Activated CD4-positive, alpha-beta T cell treated with anti-CD3 and anti-CD28 coated beads, Interleukin-2, amount 10 ng/mL, durations not matched to agents 7 days and 5 days (primary cell): ENCODE measurements around the gene CYP4F12. TPM values are rescaled to one million over a fixed set of nuclear protein-coding genes. Genes with fewer than 3 reads are reported as not detected.

Experiments used
- CTCF ChIA-PET: fragments of 350-600 bp; sonication (Branson Sonifier 250); formaldehyde crosslinking; loops from one replicate; lab custom pipeline; 2021; ENCODE audit warnings: antibody characterized with exemption; lab: Charles Lee
- POLR2A ChIA-PET: fragments of 350-600 bp; sonication (Branson Sonifier 250); formaldehyde crosslinking; loops from one replicate; lab custom pipeline; 2021; ENCODE audit warnings: antibody characterized with exemption; lab: Charles Lee
- DNase-seq: peaks from one replicate; pipeline ENCODE4 v3.0.0-alpha.2; 2020
- H3K27ac Mint-ChIP-seq: one replicate; pipeline ENCODE4 v1.8.0; 2021; ENCODE audit warnings: mild to moderate bottlenecking, moderate library complexity, mixed read lengths
- H3K27me3 Mint-ChIP-seq: one replicate; pipeline ENCODE4 v1.8.0; 2021; ENCODE audit warnings: mixed read lengths
- H3K36me3 Mint-ChIP-seq: one replicate; pipeline ENCODE4 v1.8.0; 2021; ENCODE audit warnings: low read depth, mixed read lengths
- H3K4me1 Mint-ChIP-seq: one replicate; pipeline ENCODE4 v1.8.0; 2021; ENCODE audit warnings: mixed read lengths
- H3K4me3 Mint-ChIP-seq: one replicate; pipeline ENCODE4 v1.8.0; 2021; ENCODE audit warnings: mild to moderate bottlenecking, moderate library complexity, mixed read lengths
- H3K9me3 Mint-ChIP-seq: one replicate; pipeline ENCODE4 v1.8.0; 2021; ENCODE audit warnings: mixed read lengths
- total RNA-seq, 2 experiments: library from RNA; stranded (reverse); gene quantifications; one replicate each; pipeline ENCODE4 v1.2.3, GENCODE V29; 2021

The CYP4F12 gene
- total RNA-seq, 2 experiments from 2014 or later = 0.10 TPM; not detected in 1

DNA sequence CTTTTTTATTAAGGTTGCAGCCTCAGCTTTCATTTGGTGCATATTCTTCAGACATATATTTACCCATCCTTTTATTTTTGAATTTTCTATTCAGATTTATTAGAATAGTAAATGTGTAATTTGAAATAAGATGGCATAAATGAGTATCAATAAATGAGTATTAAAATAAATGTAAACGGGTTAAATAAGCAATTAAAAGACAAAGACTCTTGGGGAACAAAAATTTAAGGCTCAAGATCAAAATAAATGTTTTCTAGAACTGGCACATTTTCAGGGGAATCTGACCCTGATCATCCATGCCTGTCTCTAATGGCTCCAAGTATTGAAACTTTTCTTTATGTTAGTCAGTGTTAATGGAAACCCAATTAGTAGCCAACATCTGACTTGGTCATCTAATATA is 67.9 kb downstream of the CYP4F12 start:
- CTCF ChIA-PET = no interaction called here
- Mint-ChIP-seq H3K4me3 (no peak overlapping the region), H3K4me1 (no peaks in the 10 kb centered on the region), H3K27ac (no peak overlapping the region), H3K9me3 (peaks cover 13% of the 10 kb centered on the region), H3K36me3 (no peaks in the 10 kb centered on the region), H3K27me3 (peaks cover 19% of the 10 kb centered on the region)
- no peak for DNase-seq
- POLR2A ChIA-PET = no interaction called here

Other genes with a start within 250 kb of the CYP4F12 start
- gene WIZ, start 223.1 kb upstream of the CYP4F12 start, total RNA-seq = 10 to 100 TPM; 28.7 to 31.6 TPM
- gene RASAL3, start 208.5 kb upstream of the CYP4F12 start, total RNA-seq = 100 to 1,000 TPM; 120 to 123 TPM
- gene PGLYRP2, start 193.6 kb upstream of the CYP4F12 start, total RNA-seq = under 1 TPM in 1 of 2 experiments, not detected in 1; 0.08 TPM
- under 1 TPM; 0.67 to 0.87 TPM for gene CYP4F22, start 164.6 kb upstream of the CYP4F12 start, total RNA-seq
- not detected for gene CYP4F8, start 57.9 kb upstream of the CYP4F12 start, total RNA-seq
- under 1 TPM; 0.15 to 0.23 TPM for gene CYP4F3, start 32.2 kb upstream of the CYP4F12 start, total RNA-seq
- gene OR10H2, start 54.9 kb downstream of the CYP4F12 start, total RNA-seq = not detected
- gene OR10H3, start 64.9 kb downstream of the CYP4F12 start, total RNA-seq = not detected
- not detected for gene OR10H5, start 114.6 kb downstream of the CYP4F12 start, total RNA-seq
- not detected for gene OR10H1, start 142.6 kb downstream of the CYP4F12 start, total RNA-seq
- not detected for gene CYP4F2, start 225.0 kb downstream of the CYP4F12 start, total RNA-seq